ENCODE data around the gene INTS6.

The INTS6 gene

DNA sequence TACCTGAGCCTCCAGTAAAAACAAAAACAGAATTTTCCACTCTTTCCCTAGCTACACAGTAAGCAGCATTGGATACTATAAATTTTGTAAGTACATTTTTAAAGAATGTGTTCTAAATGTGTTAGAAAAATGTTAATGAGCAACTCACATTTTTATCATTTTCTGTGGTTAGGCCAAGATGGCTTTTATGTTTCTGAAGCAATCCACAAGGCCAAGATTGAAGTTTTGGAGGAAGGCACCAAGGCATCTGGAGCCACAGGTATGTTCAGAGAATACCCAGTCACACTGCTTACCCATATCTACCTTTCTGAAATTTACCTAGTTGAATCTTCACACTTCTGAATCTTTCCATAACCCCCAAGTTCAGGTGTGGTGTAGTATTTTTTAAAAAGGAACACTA, 91.7 kb downstream of the INTS6 start:
- Histone ChIP-seq H3K4me1 (no peaks in the 10 kb centered on the region), H3K4me3 (ENCODE audit: low read depth, low read length) (no peak overlapping the region), H3K79me2 (no peaks in the 10 kb centered on the region), H3K4me2 (ENCODE audit: low read length) (no peak overlapping the region), H3K9ac (no peak overlapping the region), H3K9me3 (ENCODE audit: control insufficient read depth, low read length) (no peaks in the 10 kb centered on the region), H3K36me3 (ENCODE audit: control insufficient read depth, insufficient read depth, low read length) (no peaks in the 10 kb centered on the region), H3K27me3 (ENCODE audit: control insufficient read depth, insufficient read depth, low read length) (no peaks in the 10 kb centered on the region), H2AFZ (no peak overlapping the region), H3K27ac (no peak overlapping the region)
- TF ChIP-seq, protein P1, sequence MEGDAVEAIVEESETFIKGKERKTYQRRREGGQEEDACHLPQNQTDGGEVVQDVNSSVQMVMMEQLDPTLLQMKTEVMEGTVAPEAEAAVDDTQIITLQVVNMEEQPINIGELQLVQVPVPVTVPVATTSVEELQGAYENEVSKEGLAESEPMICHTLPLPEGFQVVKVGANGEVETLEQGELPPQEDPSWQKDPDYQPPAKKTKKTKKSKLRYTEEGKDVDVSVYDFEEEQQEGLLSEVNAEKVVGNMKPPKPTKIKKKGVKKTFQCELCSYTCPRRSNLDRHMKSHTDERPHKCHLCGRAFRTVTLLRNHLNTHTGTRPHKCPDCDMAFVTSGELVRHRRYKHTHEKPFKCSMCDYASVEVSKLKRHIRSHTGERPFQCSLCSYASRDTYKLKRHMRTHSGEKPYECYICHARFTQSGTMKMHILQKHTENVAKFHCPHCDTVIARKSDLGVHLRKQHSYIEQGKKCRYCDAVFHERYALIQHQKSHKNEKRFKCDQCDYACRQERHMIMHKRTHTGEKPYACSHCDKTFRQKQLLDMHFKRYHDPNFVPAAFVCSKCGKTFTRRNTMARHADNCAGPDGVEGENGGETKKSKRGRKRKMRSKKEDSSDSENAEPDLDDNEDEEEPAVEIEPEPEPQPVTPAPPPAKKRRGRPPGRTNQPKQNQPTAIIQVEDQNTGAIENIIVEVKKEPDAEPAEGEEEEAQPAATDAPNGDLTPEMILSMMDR (IDR thresholded peaks at IDR 0.05), result no peak

- Histone ChIP-seq H3K4me3 (ENCODE audit: low read depth, low read length) (no peak overlapping the region), H3K9ac (no peak overlapping the region), H3K4me1 (no peaks in the 10 kb centered on the region), H2AFZ (no peak overlapping the region), H3K27me3 (ENCODE audit: control insufficient read depth, insufficient read depth, low read length) (no peaks in the 10 kb centered on the region), H3K36me3 (ENCODE audit: control insufficient read depth, insufficient read depth, low read length) (no peaks in the 10 kb centered on the region), H3K9me3 (ENCODE audit: control insufficient read depth, low read length) (no peaks in the 10 kb centered on the region), H3K79me2 (no peaks in the 10 kb centered on the region), H3K27ac (no peak overlapping the region), H3K4me2 (ENCODE audit: low read length) (no peak overlapping the region)
- TF ChIP-seq, protein P1 (IDR thresholded peaks at IDR 0.05), result no peak
Measured at GRCh38 chr13:51360489-51360888, 92.3 kb downstream of the INTS6 start.

DNA sequence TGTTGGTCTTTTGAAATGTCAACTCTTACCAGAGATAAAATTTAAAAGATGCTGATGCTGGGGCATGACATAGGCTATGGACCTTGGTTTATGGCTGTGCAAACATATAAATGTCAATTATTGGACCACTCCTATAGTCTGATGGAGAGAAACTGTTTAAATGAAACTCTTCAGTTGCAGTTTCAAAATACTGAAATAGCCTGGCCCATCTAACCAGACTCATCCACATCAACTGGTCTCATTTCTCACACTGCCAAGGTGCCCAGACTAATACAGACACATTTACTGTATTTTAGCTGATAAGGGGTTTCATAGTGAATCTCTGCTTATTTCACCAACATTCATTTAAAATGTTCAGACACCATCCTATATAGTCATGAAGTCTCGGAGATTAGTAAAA, 93.5 kb downstream of the INTS6 start:
- H3K27ac ChIP-seq, result no peak overlapping the region
- no peaks in the 10 kb centered on the region for H3K9me3 ChIP-seq (ENCODE audit: control insufficient read depth, low read length)
- no peak overlapping the region for H3K9ac ChIP-seq
- H3K79me2 ChIP-seq, result no peaks in the 10 kb centered on the region
- no peaks in the 10 kb centered on the region for H3K4me1 ChIP-seq
- H3K27me3 ChIP-seq (ENCODE audit: control insufficient read depth, insufficient read depth, low read length), result no peaks in the 10 kb centered on the region
- no peaks in the 10 kb centered on the region for H3K36me3 ChIP-seq (ENCODE audit: control insufficient read depth, insufficient read depth, low read length)
- no peak overlapping the region for H3K4me2 ChIP-seq (ENCODE audit: low read length)
- TF ChIP-seq, protein P1 (IDR thresholded peaks at IDR 0.05), result no peak
- H3K4me3 ChIP-seq (ENCODE audit: low read depth, low read length), result no peak overlapping the region
- H2AFZ ChIP-seq, result no peak overlapping the region

DNA sequence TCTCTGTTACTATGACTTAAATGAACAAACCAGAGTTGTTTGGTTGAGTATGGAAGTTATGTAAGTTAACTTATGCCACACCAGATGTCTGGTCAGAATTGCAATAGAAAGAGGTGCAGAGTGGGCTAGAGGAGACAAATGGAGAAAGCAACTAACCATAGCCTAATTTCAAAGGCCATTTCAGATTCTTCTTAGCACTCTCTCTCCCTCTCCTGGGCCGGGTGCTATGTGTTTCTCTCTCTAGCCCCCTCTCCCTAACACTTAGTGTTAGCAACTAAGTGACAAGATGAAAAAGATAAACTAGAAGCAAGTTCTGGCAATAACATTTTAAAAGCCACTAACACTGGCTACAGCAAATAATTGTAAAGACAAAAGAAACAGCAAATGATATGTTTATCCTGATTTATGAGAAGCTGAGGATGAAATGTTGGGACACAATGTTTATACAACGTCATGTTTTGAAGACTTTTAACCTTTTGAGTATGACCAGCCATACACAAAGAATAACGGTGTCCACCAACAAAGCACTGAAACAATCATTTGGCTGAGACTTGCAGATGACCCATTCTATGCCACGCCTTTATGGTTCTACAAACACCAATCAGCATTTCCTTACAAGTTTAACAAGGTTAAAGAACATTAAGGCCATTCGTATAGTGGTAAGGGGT, 94.8 kb downstream of the INTS6 start:
- H3K79me2 ChIP-seq, result no peaks in the 10 kb centered on the region
- H3K27me3 ChIP-seq (ENCODE audit: control insufficient read depth, insufficient read depth, low read length), result no peaks in the 10 kb centered on the region
- H3K9me3 ChIP-seq (ENCODE audit: control insufficient read depth, low read length), result no peaks in the 10 kb centered on the region
- TF ChIP-seq, protein P1 (IDR thresholded peaks at IDR 0.05), result no peak
- H3K4me3 ChIP-seq (ENCODE audit: low read depth, low read length), result no peak overlapping the region
- H3K36me3 ChIP-seq (ENCODE audit: control insufficient read depth, insufficient read depth, low read length), result no peaks in the 10 kb centered on the region
- H3K4me1 ChIP-seq, result no peaks in the 10 kb centered on the region
- no peak overlapping the region for H3K27ac ChIP-seq
- H3K9ac ChIP-seq, result no peak overlapping the region
- no peak overlapping the region for H2AFZ ChIP-seq
- H3K4me2 ChIP-seq (ENCODE audit: low read length), result no peak overlapping the region

- H3K27ac ChIP-seq, result no peak overlapping the region
- H3K4me1 ChIP-seq, result no peaks in the 10 kb centered on the region
- H3K4me3 ChIP-seq (ENCODE audit: low read depth, low read length), result no peak overlapping the region
- H3K4me2 ChIP-seq (ENCODE audit: low read length), result no peak overlapping the region
- no peaks in the 10 kb centered on the region for H3K36me3 ChIP-seq (ENCODE audit: control insufficient read depth, insufficient read depth, low read length)
- no peaks in the 10 kb centered on the region for H3K79me2 ChIP-seq
- TF ChIP-seq, protein P1 (IDR thresholded peaks at IDR 0.05), result no peak
- H3K9ac ChIP-seq, result no peak overlapping the region
- no peak overlapping the region for H2AFZ ChIP-seq
- H3K27me3 ChIP-seq (ENCODE audit: control insufficient read depth, insufficient read depth, low read length), result no peaks in the 10 kb centered on the region
- H3K9me3 ChIP-seq (ENCODE audit: control insufficient read depth, low read length), result no peaks in the 10 kb centered on the region
Measured at GRCh38 chr13:51355217-51355616, 97.6 kb downstream of the INTS6 start.
